Kidney capillary endothelial cell (primary cell): Measurements from ENCODE around the gene GGTLC2.
A peak's percentile ranks its signal among the peaks of the same experiment; 100 is the strongest.
"Not testable (repeated sequence)": the region's sequence is repeated elsewhere in the genome, so short reads cannot be mapped to it uniquely, and the experiment has no call there.

ENCODE experiments used
- DNase-seq: peaks from one replicate; pipeline ENCODE4 v3.0.0-alpha.2; 2018; ENCODE audit warnings: low spot score

Gene GGTLC2

GRCh38 chr22:22638313-22638712 lies 6.1 kb upstream of the GGTLC2 start:
- DNase-seq = not testable (repeated sequence)

GRCh38 chr22:22642255-22642654 lies 2.2 kb upstream of the GGTLC2 start:
- not testable (repeated sequence) for DNase-seq

- DNase-seq = not testable (repeated sequence)
Measured at GRCh38 chr22:22645969-22646368, 1.6 kb downstream of the GGTLC2 start.

GRCh38 chr22:22647952-22648351 lies 3.5 kb downstream of the GGTLC2 start:
- DNase-seq = not testable (repeated sequence)

GRCh38 chr22:22648863-22649536 lies 4.6 kb downstream of the GGTLC2 start:
- DNase-seq = not testable (repeated sequence)

GRCh38 chr22:22649761-22650160 lies 5.3 kb downstream of the GGTLC2 start:
- DNase-seq = not testable (repeated sequence)

GRCh38 chr22:22650398-22650797 lies 6.0 kb downstream of the GGTLC2 start:
- not testable (repeated sequence) for DNase-seq

- not testable (repeated sequence) for DNase-seq
Measured at GRCh38 chr22:22650803-22651515, 6.5 kb downstream of the GGTLC2 start.

- DNase-seq = not testable (repeated sequence)
Measured at GRCh38 chr22:22651593-22651992, 7.2 kb downstream of the GGTLC2 start.

- DNase-seq = not testable (repeated sequence)
Measured at GRCh38 chr22:22652102-22652501, 7.7 kb downstream of the GGTLC2 start.

GRCh38 chr22:22652573-22652972 lies 8.2 kb downstream of the GGTLC2 start:
- DNase-seq = not testable (repeated sequence)

- DNase-seq = not testable (repeated sequence)
Measured at GRCh38 chr22:22653677-22654381, 9.4 kb downstream of the GGTLC2 start.

GRCh38 chr22:22655452-22656290 lies 11.3 kb downstream of the GGTLC2 start:
- no peak for DNase-seq

GRCh38 chr22:22657712-22658111 lies 13.3 kb downstream of the GGTLC2 start:
- no peak for DNase-seq

- DNase-seq = no peak
Measured at GRCh38 chr22:22661275-22661674, 16.9 kb downstream of the GGTLC2 start.

- no peak for DNase-seq
Measured at GRCh38 chr22:22662095-22662494, 17.7 kb downstream of the GGTLC2 start.

GRCh38 chr22:22663861-22664800 lies 19.7 kb downstream of the GGTLC2 start:
- no peak for DNase-seq

GRCh38 chr22:22666307-22667091 lies 22.1 kb downstream of the GGTLC2 start:
- DNase-seq = peak; percentile 18

GRCh38 chr22:22667966-22668880 lies 23.8 kb downstream of the GGTLC2 start:
- no peak for DNase-seq
